ENCODE data around the gene TSPY2. TPM values are rescaled to one million over a fixed set of nuclear protein-coding genes. Genes with fewer than 3 reads are reported as not detected.
"Not testable (repeated sequence)": the region's sequence is repeated elsewhere in the genome, so short reads cannot be mapped to it uniquely, and the experiment has no call there.

Gene TSPY2, protein sequence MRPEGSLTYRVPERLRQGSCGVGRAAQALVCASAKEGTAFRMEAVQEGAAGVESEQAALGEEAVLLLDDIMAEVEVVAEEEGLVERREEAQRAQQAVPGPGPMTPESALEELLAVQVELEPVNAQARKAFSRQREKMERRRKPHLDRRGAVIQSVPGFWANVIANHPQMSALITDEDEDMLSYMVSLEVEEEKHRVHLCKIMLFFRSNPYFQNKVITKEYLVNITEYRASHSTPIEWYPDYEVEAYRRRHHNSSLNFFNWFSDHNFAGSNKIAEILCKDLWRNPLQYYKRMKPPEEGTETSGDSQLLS
- not detected in 2 replicates for total RNA-seq (2013; cell fraction: nucleolus; rRNA removed)
- total RNA-seq (2014; rRNA removed) (not detected in 2 replicates), total RNA-seq (2014; rRNA removed; fragmentation: Illumina TruSeq; extraction: Trizol) (not detected in 2 replicates), total RNA-seq (2021) (not detected in 2 replicates), polyA plus RNA-seq (2011; rRNA removed) (not detected in 2 replicates), polyA plus RNA-seq (2014; fragmentation: Illumina TruSeq; extraction: Trizol) (not detected in 2 replicates), polyA plus RNA-seq (2014; fragmentation: Nextera tagmentation; extraction: Ambion mirVana) (not detected), polyA plus RNA-seq (2014; rRNA removed) (not detected in 2 replicates), polyA plus RNA-seq (2016; fragmentation: Nextera tagmentation; extraction: Ambion mirVana) (not detected), polyA minus RNA-seq (2011; rRNA and poly(A)+ RNA removed) (not detected in 2 replicates), Bru-seq, nascent RNA (not detected), BruChase-seq, experiment 1, labeled RNA remaining after a 6-hour chase (not detected), BruChase-seq, experiment 2, labeled RNA remaining after a 2-hour chase (not detected)
- not detected for polyA plus RNA-seq (2011; ENCODE audit: low read depth)
- polyA plus RNA-seq (2011; cell fraction: cytosol; rRNA removed) = not detected in 2 replicates
- polyA plus RNA-seq (2011; cell fraction: nucleus; rRNA removed) = not detected in 2 replicates
- polyA plus RNA-seq (2012) = not detected in 2 replicates
- not detected in 2 replicates for polyA minus RNA-seq (2011; cell fraction: cytosol; rRNA and poly(A)+ RNA removed)
- not detected in 2 replicates for polyA minus RNA-seq (2011; cell fraction: nucleus; rRNA and poly(A)+ RNA removed)
- long read RNA-seq, experiment 1 = 0 reads
- long read RNA-seq, experiment 2 = 0 reads

DNA sequence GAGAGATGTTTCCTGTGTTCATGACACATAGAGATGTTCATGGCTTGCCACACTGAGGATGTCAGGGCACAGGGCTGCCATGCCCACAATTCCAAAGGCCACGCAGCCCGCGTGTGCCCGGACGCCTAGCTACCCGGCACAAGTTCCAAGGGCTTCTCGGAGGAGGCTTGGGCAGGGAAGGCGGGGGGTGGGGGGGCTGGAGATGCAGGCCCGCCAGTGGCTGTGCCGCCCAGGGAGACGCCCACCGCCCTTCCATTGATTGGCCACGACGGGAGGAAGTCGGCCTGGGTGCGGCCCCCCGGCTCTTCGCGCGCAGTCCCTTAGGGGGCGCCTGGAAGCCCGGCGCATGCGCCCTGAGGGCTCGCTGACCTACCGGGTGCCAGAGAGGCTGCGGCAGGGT is at the start of gene TSPY2:
Gene TSPY2 (plus strand): TSS at position 301 of the 400 bp plus-strand sequence. CDS start 46 bp downstream, at position 347.
- FAIRE-seq; SMC1A ChIA-PET (ENCODE audit: uncharacterized antibody, unreplicated experiment); H4K20me1 ChIP-seq (ENCODE audit: control insufficient read depth, insufficient read depth); intact Hi-C loops (cut with micrococcal nuclease; ENCODE audit: unreplicated experiment); H3K79me2 ChIP-seq (ENCODE audit: control insufficient read depth, insufficient read depth, low read length); H3K9ac ChIP-seq (ENCODE audit: control insufficient read depth, insufficient read depth, low read length); ATAC-seq; H3K27ac ChIP-seq (ENCODE audit: control insufficient read depth, insufficient read depth); H3K36me3 ChIP-seq (ENCODE audit: control insufficient read depth in 2 of 2, insufficient read depth in 2 of 2, low read length in 1 of 2); H3K4me1 ChIP-seq (ENCODE audit: control insufficient read depth, insufficient read depth, low read length); CTCF ChIA-PET; BruUV-seq (replicated peaks); H3K9me3 ChIP-seq (replicated peaks; ENCODE audit: control insufficient read depth, insufficient read depth, low read length); H3K4me2 ChIP-seq (ENCODE audit: control insufficient read depth, insufficient read depth); RAD21 ChIA-PET (ENCODE audit: unreplicated experiment); H2AFZ ChIP-seq (ENCODE audit: control insufficient read depth, low read depth, low read length); H3K27me3 ChIP-seq (replicated peaks in 1 of 2; ENCODE audit: control insufficient read depth in 2 of 2, insufficient read depth in 2 of 2, low read length in 1 of 2); DNase-seq (ENCODE audit: low read depth, low spot score); POLR2A ChIA-PET; in situ Hi-C loops (cut with MboI); H3K4me3 ChIP-seq: not testable (repeated sequence)
- WGBS (ENCODE audit: insufficient coverage, insufficient replicate concordance, low lambda C conversion rate, missing lambda C conversion rate) = no CpG with 5 or more reads among the region's 27 CpGs

DNA sequence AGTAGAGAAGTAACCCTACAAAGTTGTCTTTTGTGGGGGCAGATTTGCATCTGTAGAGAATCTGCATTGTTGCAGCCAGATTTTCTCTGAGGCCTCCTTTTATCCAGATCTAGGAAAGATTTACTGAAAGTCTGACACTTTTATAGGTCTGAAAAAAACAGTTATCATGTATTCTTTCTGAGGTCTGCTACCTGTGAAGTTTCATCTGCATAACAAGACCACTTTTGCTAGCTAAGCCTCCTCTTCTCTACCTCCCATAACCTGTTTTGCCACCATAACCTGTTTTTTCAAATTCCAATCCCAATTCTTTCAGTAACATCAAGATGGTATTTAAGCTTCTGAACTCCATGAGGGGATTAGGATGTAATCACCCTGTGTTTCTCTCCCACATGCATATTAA is 36.5 kb upstream of the TSPY2 start:
- ATAC-seq; H3K27ac ChIP-seq (ENCODE audit: control insufficient read depth, insufficient read depth); H3K9me3 ChIP-seq (replicated peaks; ENCODE audit: control insufficient read depth, insufficient read depth, low read length); H3K4me3 ChIP-seq; H3K36me3 ChIP-seq (ENCODE audit: control insufficient read depth in 2 of 2, insufficient read depth in 2 of 2, low read length in 1 of 2); SMC1A ChIA-PET (ENCODE audit: uncharacterized antibody, unreplicated experiment); H4K20me1 ChIP-seq (ENCODE audit: control insufficient read depth, insufficient read depth); H3K27me3 ChIP-seq (replicated peaks in 1 of 2; ENCODE audit: control insufficient read depth in 2 of 2, insufficient read depth in 2 of 2, low read length in 1 of 2); BruUV-seq (replicated peaks); H3K79me2 ChIP-seq (ENCODE audit: control insufficient read depth, insufficient read depth, low read length); DNase-seq (ENCODE audit: low read depth, low spot score); H3K9ac ChIP-seq (ENCODE audit: control insufficient read depth, insufficient read depth, low read length); H3K4me1 ChIP-seq (ENCODE audit: control insufficient read depth, insufficient read depth, low read length); POLR2A ChIA-PET; in situ Hi-C loops (cut with MboI); CTCF ChIA-PET; intact Hi-C loops (cut with micrococcal nuclease; ENCODE audit: unreplicated experiment); H3K4me2 ChIP-seq (ENCODE audit: control insufficient read depth, insufficient read depth); FAIRE-seq; RAD21 ChIA-PET (ENCODE audit: unreplicated experiment); H2AFZ ChIP-seq (ENCODE audit: control insufficient read depth, low read depth, low read length): not testable (repeated sequence)

DNA sequence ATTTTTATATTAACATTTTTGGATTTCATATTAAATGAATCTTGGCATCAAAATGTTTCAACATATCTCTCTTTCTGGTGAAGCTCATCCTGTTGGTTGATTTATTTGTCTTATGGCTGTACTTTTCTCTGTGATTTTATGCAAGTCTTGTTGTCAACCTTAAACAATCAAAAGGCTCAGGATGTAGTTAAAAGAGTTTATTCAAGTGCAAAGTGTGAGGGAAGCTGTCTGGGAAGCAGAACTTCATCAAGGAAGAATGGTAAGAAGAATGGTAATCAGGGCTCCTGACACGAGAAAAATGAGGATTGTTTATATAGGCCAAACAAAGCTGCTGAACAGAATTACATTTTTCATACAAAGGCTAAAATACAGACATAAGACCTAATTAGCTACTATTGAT is 29.0 kb upstream of the TSPY2 start:
- H3K9ac ChIP-seq (ENCODE audit: control insufficient read depth, insufficient read depth, low read length); H3K79me2 ChIP-seq (ENCODE audit: control insufficient read depth, insufficient read depth, low read length); H4K20me1 ChIP-seq (ENCODE audit: control insufficient read depth, insufficient read depth); in situ Hi-C loops (cut with MboI); POLR2A ChIA-PET; ATAC-seq; H3K9me3 ChIP-seq (replicated peaks; ENCODE audit: control insufficient read depth, insufficient read depth, low read length); H3K36me3 ChIP-seq (ENCODE audit: control insufficient read depth in 2 of 2, insufficient read depth in 2 of 2, low read length in 1 of 2); BruUV-seq (replicated peaks); H3K27ac ChIP-seq (ENCODE audit: control insufficient read depth, insufficient read depth); H3K27me3 ChIP-seq (replicated peaks in 1 of 2; ENCODE audit: control insufficient read depth in 2 of 2, insufficient read depth in 2 of 2, low read length in 1 of 2); CTCF ChIA-PET; H3K4me3 ChIP-seq; H2AFZ ChIP-seq (ENCODE audit: control insufficient read depth, low read depth, low read length); H3K4me1 ChIP-seq (ENCODE audit: control insufficient read depth, insufficient read depth, low read length); SMC1A ChIA-PET (ENCODE audit: uncharacterized antibody, unreplicated experiment); RAD21 ChIA-PET (ENCODE audit: unreplicated experiment); DNase-seq (ENCODE audit: low read depth, low spot score); intact Hi-C loops (cut with micrococcal nuclease; ENCODE audit: unreplicated experiment); FAIRE-seq; H3K4me2 ChIP-seq (ENCODE audit: control insufficient read depth, insufficient read depth): not testable (repeated sequence)
- no CpG with 5 or more reads among the region's 1 CpG for WGBS (ENCODE audit: insufficient coverage, insufficient replicate concordance, low lambda C conversion rate, missing lambda C conversion rate)

All from GM12878 (cell line).